Measurements from ENCODE around the gene ANKRD9. TPM values are rescaled to one million over a fixed set of nuclear protein-coding genes. Genes with fewer than 3 reads are reported as not detected.

ANKRD9 gene
- total and polyA plus RNA-seq, 2 of the 13 experiments (the other 11 are each of a cell fraction or from before 2014, with no cell fraction given): 10.0 to 15.0 TPM

DNA sequence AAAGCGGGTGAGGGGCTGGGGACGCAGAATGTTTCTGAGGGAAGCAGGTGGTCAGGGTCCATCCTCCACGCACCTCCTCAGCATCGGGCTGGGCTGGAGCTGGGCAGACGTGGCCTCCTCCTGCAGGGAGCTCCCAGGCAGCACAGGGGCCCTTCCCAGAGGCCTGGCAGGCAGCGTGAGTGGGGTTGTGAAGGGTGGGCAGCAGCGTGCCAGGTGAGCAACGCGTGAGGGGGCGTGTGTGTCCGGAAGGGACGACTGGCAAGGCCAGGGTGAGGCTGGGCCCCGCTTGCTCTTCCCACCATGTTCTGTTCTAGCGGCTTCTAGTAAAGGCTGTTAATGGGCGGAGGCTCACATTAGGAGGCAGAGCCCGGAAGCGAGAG lies 17.1 kb downstream of the ANKRD9 start:
- no peak for TF ChIP-seq TARDBP (CRISPR knock-in tag; IDR thresholded peaks at IDR 0.05)
- TF ChIP-seq, protein P1, sequence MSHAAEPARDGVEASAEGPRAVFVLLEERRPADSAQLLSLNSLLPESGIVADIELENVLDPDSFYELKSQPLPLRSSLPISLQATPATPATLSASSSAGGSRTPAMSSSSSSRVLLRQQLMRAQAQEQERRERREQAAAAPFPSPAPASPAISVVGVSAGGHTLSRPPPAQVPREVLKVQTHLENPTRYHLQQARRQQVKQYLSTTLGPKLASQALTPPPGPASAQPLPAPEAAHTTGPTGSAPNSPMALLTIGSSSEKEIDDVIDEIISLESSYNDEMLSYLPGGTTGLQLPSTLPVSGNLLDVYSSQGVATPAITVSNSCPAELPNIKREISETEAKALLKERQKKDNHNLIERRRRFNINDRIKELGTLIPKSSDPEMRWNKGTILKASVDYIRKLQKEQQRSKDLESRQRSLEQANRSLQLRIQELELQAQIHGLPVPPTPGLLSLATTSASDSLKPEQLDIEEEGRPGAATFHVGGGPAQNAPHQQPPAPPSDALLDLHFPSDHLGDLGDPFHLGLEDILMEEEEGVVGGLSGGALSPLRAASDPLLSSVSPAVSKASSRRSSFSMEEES (CRISPR knock-in tag; IDR thresholded peaks at IDR 0.05): no peak
- TF ChIP-seq, protein P2, sequence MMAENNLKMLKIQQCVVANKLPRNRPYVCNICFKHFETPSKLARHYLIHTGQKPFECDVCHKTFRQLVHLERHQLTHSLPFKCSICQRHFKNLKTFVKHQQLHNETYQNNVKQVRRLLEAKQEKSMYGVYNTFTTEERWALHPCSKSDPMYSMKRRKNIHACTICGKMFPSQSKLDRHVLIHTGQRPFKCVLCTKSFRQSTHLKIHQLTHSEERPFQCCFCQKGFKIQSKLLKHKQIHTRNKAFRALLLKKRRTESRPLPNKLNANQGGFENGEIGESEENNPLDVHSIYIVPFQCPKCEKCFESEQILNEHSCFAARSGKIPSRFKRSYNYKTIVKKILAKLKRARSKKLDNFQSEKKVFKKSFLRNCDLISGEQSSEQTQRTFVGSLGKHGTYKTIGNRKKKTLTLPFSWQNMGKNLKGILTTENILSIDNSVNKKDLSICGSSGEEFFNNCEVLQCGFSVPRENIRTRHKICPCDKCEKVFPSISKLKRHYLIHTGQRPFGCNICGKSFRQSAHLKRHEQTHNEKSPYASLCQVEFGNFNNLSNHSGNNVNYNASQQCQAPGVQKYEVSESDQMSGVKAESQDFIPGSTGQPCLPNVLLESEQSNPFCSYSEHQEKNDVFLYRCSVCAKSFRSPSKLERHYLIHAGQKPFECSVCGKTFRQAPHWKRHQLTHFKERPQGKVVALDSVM (CRISPR knock-in tag; IDR thresholded peaks at IDR 0.05): no peak
- no peak for TF ChIP-seq ARHGAP35 (CRISPR knock-in tag; IDR thresholded peaks at IDR 0.05; ENCODE audit: borderline replicate concordance)
- no peak for TF ChIP-seq ZFP36L1 (CRISPR knock-in tag; IDR thresholded peaks at IDR 0.05)
- no peak for TF ChIP-seq TGIF2 (CRISPR knock-in tag; IDR thresholded peaks at IDR 0.05)
- TF ChIP-seq NFE2L2 (IDR thresholded peaks at IDR 0.05; ENCODE audit: low read length): no peak
- TF ChIP-seq, protein P3, sequence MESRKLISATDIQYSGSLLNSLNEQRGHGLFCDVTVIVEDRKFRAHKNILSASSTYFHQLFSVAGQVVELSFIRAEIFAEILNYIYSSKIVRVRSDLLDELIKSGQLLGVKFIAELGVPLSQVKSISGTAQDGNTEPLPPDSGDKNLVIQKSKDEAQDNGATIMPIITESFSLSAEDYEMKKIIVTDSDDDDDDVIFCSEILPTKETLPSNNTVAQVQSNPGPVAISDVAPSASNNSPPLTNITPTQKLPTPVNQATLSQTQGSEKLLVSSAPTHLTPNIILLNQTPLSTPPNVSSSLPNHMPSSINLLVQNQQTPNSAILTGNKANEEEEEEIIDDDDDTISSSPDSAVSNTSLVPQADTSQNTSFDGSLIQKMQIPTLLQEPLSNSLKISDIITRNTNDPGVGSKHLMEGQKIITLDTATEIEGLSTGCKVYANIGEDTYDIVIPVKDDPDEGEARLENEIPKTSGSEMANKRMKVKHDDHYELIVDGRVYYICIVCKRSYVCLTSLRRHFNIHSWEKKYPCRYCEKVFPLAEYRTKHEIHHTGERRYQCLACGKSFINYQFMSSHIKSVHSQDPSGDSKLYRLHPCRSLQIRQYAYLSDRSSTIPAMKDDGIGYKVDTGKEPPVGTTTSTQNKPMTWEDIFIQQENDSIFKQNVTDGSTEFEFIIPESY (CRISPR knock-in tag; IDR thresholded peaks at IDR 0.05): no peak
- no peak for TF ChIP-seq ZNF329 (CRISPR knock-in tag; IDR thresholded peaks at IDR 0.05; ENCODE audit: low read depth)
- no peak for TF ChIP-seq ZNF160 (CRISPR knock-in tag; IDR thresholded peaks at IDR 0.05)
- no peak for TF ChIP-seq SSRP1 (CRISPR knock-in tag; IDR thresholded peaks at IDR 0.05)
- no peak for TF ChIP-seq RELA (CRISPR knock-in tag; IDR thresholded peaks at IDR 0.05)
- TF ChIP-seq, protein P4, sequence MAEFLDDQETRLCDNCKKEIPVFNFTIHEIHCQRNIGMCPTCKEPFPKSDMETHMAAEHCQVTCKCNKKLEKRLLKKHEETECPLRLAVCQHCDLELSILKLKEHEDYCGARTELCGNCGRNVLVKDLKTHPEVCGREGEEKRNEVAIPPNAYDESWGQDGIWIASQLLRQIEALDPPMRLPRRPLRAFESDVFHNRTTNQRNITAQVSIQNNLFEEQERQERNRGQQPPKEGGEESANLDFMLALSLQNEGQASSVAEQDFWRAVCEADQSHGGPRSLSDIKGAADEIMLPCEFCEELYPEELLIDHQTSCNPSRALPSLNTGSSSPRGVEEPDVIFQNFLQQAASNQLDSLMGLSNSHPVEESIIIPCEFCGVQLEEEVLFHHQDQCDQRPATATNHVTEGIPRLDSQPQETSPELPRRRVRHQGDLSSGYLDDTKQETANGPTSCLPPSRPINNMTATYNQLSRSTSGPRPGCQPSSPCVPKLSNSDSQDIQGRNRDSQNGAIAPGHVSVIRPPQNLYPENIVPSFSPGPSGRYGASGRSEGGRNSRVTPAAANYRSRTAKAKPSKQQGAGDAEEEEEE (CRISPR knock-in tag; IDR thresholded peaks at IDR 0.05; ENCODE audit: borderline replicate concordance): no peak
- no peak for TF ChIP-seq ZKSCAN1 (IDR thresholded peaks at IDR 0.05; ENCODE audit: low read length)
- TF ChIP-seq ZNF670 (CRISPR knock-in tag; IDR thresholded peaks at IDR 0.05; ENCODE audit: borderline replicate concordance): no peak
- no peak for TF ChIP-seq ZKSCAN5 (CRISPR knock-in tag; IDR thresholded peaks at IDR 0.05)
- CTCF ChIA-PET (ENCODE audit: low intra/inter-chr PET ratio, low total read pairs): no interaction called here
- H4K20me1 ChIP-seq (ENCODE audit: insufficient read depth, low read length): no peaks in the 10 kb centered on the region
- H3K4me1 ChIP-seq (ENCODE audit: insufficient read depth, low read length): peaks cover 1% of the 10 kb centered on the region
- H2AFZ ChIP-seq (ENCODE audit: low read length): no peak overlapping the region
- no peak overlapping the region for H3K27ac ChIP-seq (ENCODE audit: extremely low read length, insufficient read depth, low read length)
- H3K36me3 ChIP-seq (replicated peaks in 1 of 2; ENCODE audit: control insufficient read depth in 1 of 2, insufficient read depth in 2 of 2, low read length in 2 of 2): no peaks in the 10 kb centered on the region
- H3K79me2 ChIP-seq (ENCODE audit: insufficient read depth, low read length): no peaks in the 10 kb centered on the region
- ATAC-seq: no peak
- H3K4me2 ChIP-seq (ENCODE audit: low read depth, low read length): no peak overlapping the region
- no peaks in the 10 kb centered on the region for H3K9me3 ChIP-seq (ENCODE audit: low read length)
- H3K4me3 ChIP-seq (replicated peaks in 1 of 3; ENCODE audit: insufficient read depth in 1 of 3, low read depth in 2 of 3, low read length in 3 of 3): no peak overlapping the region
- no peak for FAIRE-seq
- intact Hi-C loops (cut with micrococcal nuclease; ENCODE audit: unreplicated experiment) (no loop called here), in situ Hi-C loops (cut with HindIII; ENCODE audit: extremely low pct_ligation_motif_present, low pct_unique_long_range_greater_than_20kb) (no loop called here)
- H3K9ac ChIP-seq (ENCODE audit: insufficient read depth, low read depth, low read length): no peak overlapping the region
- 94% methylated on average over 17 of the region's 17 CpGs for WGBS (ENCODE audit: low lambda C conversion rate)
- POLR2A ChIA-PET: no interaction called here
- BruUV-seq (replicated peaks): no TSS peak
- H3K27me3 ChIP-seq (ENCODE audit: control insufficient read depth in 1 of 2, insufficient read depth in 2 of 2, low read length in 2 of 2): no peaks in the 10 kb centered on the region
- DNase-seq (ENCODE audit: low spot score): no peak
